ENCODE measurements around the gene ZNF121.
"Not testable (repeated sequence)": the region's sequence is repeated elsewhere in the genome, so short reads cannot be mapped to it uniquely, and the experiment has no call there.

Gene ZNF121
- total RNA-seq: 126 to 139 (median 132) reads per million in 4 experiments

- peak; percentile 60 for DNase-seq
Measured at GRCh38 chr19:9584073-9584833, at the start of gene ZNF121. TSS of gene ZNF121 (minus strand) at chr19:9584504. CDS start at chr19:9568097, 16,407 bp downstream.

- no peak for DNase-seq
Measured at GRCh38 chr19:9627856-9628255, 43.6 kb upstream of the ZNF121 start.

- no peak for DNase-seq
Measured at GRCh38 chr19:9622531-9622930, 38.2 kb upstream of the ZNF121 start.

GRCh38 chr19:9621156-9622037, 37.1 kb upstream of the ZNF121 start, which contains the start of gene ZNF561:
TSS of gene ZNF561 (minus strand) at chr19:9621232. CDS start at chr19:9619456, 1,776 bp downstream.
- DNase-seq: peak; percentile 82

GRCh38 chr19:9620842-9621155, 36.5 kb upstream of the ZNF121 start:
- DNase-seq: no peak

GRCh38 chr19:9615844-9616243, 31.5 kb upstream of the ZNF121 start:
- no peak for DNase-seq

GRCh38 chr19:9610484-9611113, 26.3 kb upstream of the ZNF121 start:
- no peak for DNase-seq

- no peak for DNase-seq
Measured at GRCh38 chr19:9608912-9609311, 24.6 kb upstream of the ZNF121 start.

GRCh38 chr19:9597027-9597426, 12.7 kb upstream of the ZNF121 start:
- DNase-seq: no peak

- DNase-seq: peak; percentile 54
Measured at GRCh38 chr19:9586764-9587163, 2.5 kb upstream of the ZNF121 start.

GRCh38 chr19:9582081-9582725, 2.1 kb downstream of the ZNF121 start:
- DNase-seq: not testable (repeated sequence)

GRCh38 chr19:9580728-9581127, 3.6 kb downstream of the ZNF121 start:
- DNase-seq: no peak

- no peak for DNase-seq
Measured at GRCh38 chr19:9570255-9570654, 14.0 kb downstream of the ZNF121 start.

GRCh38 chr19:9566729-9567128, 17.6 kb downstream of the ZNF121 start:
- no peak for DNase-seq

- no peak for DNase-seq
Measured at GRCh38 chr19:9565900-9566705, 18.2 kb downstream of the ZNF121 start.

- no peak for DNase-seq
Measured at GRCh38 chr19:9552536-9553274, 31.6 kb downstream of the ZNF121 start.

GRCh38 chr19:9547870-9548269, 36.4 kb downstream of the ZNF121 start:
- DNase-seq: no peak

- not testable (repeated sequence) for DNase-seq
Measured at GRCh38 chr19:9541281-9541680, 43.0 kb downstream of the ZNF121 start.

- not testable (repeated sequence) for DNase-seq
Measured at GRCh38 chr19:9539921-9540320, 44.4 kb downstream of the ZNF121 start.

- not testable (repeated sequence) for DNase-seq
Measured at GRCh38 chr19:9539201-9539600, 45.1 kb downstream of the ZNF121 start.

Data from effector CD8-positive, alpha-beta T cell (primary cell).